ENCODE data around the gene IRF5. TPM values are rescaled to one million over a fixed set of nuclear protein-coding genes. Genes with fewer than 3 reads are reported as not detected.

IRF5 gene
- total and polyA plus RNA-seq, 10 of the 15 experiments (the other 5 are each of a cell fraction or from before 2014, with no cell fraction given), result 5.4 to 90.3 (median 61.7) TPM

GRCh38 chr7:128985660-128986059, 47.9 kb downstream of the IRF5 start:
- FAIRE-seq, result no peak
- Histone ChIP-seq H3K4me3 (no peak overlapping the region), H3K9ac (ENCODE audit: control insufficient read depth, insufficient read depth, low read length) (no peak overlapping the region), H3K27ac (ENCODE audit: control insufficient read depth, insufficient read depth) (no peak overlapping the region), H3K27me3 (replicated peaks in 1 of 2; ENCODE audit: control insufficient read depth in 2 of 2, insufficient read depth in 2 of 2, low read length in 1 of 2) (no peaks in the 10 kb centered on the region), H3K9me3 (replicated peaks; ENCODE audit: control insufficient read depth, insufficient read depth, low read length) (no peaks in the 10 kb centered on the region), H3K4me1 (ENCODE audit: control insufficient read depth, insufficient read depth, low read length) (no peaks in the 10 kb centered on the region), H3K79me2 (ENCODE audit: control insufficient read depth, insufficient read depth, low read length) (no peaks in the 10 kb centered on the region), H2AFZ (ENCODE audit: control insufficient read depth, low read depth, low read length) (no peak overlapping the region), H4K20me1 (ENCODE audit: control insufficient read depth, insufficient read depth) (no peaks in the 10 kb centered on the region), H3K36me3 (ENCODE audit: control insufficient read depth in 2 of 2, insufficient read depth in 2 of 2, low read length in 1 of 2) (peaks cover 6 to 26% of the 10 kb centered on the region in 2 experiments), H3K4me2 (ENCODE audit: control insufficient read depth, insufficient read depth) (no peak overlapping the region)
- CTCF ChIA-PET, result interaction anchor here (1.0 kb wide), 1 partner anchor 106 kb away, joined by 4 read pairs; no protein-coding TSS in a partner anchor
- POLR2A ChIA-PET, result interaction anchor here (0.6 kb wide), 1 partner anchor 181 kb away, joined by 3 read pairs; no protein-coding TSS in a partner anchor
- no peak for ATAC-seq
- intact Hi-C loops (cut with micrococcal nuclease; ENCODE audit: unreplicated experiment) (no loop called here), in situ Hi-C loops (cut with MboI) (no loop called here)
- no TSS peak for BruUV-seq (replicated peaks)
- no peak for DNase-seq (ENCODE audit: low read depth, low spot score)
- TF ChIP-seq EZH2 (IDR thresholded peaks at IDR 0.05; ENCODE audit: borderline replicate concordance, control insufficient read depth, low read depth, low read length), result no peak
- TF ChIP-seq MYB (IDR thresholded peaks at IDR 0.05; ENCODE audit: borderline replicate concordance, low read depth, low read length), result no peak
- no peak for TF ChIP-seq TARDBP (IDR thresholded peaks at IDR 0.05; ENCODE audit: borderline replicate concordance)
- TF ChIP-seq BMI1 (IDR thresholded peaks at IDR 0.05; ENCODE audit: borderline replicate concordance), result no peak
- TF ChIP-seq RUNX3 (IDR thresholded peaks at IDR 0.05; ENCODE audit: low read length), result no peak
- no peak for TF ChIP-seq RELB (IDR thresholded peaks at IDR 0.05; ENCODE audit: low read depth)
- SMC1A ChIA-PET (ENCODE audit: uncharacterized antibody, unreplicated experiment), result interaction anchor here (0.6 to 1.3 kb wide), 3 partner anchors 22 to 178 kb away, joined by 3 read pairs; no protein-coding TSS in a partner anchor
- RAD21 ChIA-PET (ENCODE audit: unreplicated experiment), result no interaction called here
